NT2/D1 (cell line): Measurements from ENCODE around the gene CMTM4.

ENCODE experiments used
- YY1 ChIP-seq: IDR thresholded peaks from 2 replicates; pipeline ENCODE4 v1.6.1; 2011; ENCODE audit not compliant: insufficient read length, insufficient read depth
- ZNF274 ChIP-seq: IDR thresholded peaks from 2 replicates; pipeline ENCODE4 v1.6.1; 2011; ENCODE audit warnings: mild to moderate bottlenecking, low read depth, low read length

- no peak for TF ChIP-seq YY1
- TF ChIP-seq ZNF274, result no peak
These were observed 115.1 kb downstream of the CMTM4 start for GRCh38 chr16:66581246-66581952.
